HuH-7.5 (cell line): ENCODE data around the gene PRKN.

ENCODE experiments used
- DNase-seq: peaks from one replicate; pipeline ENCODE4 v3.0.0; 2011; ENCODE audit warnings: low spot score

PRKN gene

DNA sequence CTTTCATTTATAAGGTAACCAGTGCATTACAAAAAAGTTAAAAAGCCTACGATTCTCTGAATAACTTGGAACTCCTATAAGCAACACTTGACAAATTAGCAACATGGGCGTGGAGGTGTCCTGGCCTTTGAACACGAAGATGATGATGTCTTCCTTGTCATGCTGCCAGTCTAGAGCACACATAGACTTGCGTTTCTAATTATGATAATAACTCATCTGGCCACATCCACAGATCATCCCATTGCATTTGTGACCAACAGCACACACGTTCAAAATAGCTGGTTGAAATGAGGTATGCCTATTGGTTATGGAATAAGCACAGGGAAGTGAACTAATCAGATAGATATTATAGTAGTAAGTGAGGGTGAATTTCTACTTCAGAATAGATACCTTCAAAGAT lies 608.9 kb downstream of the PRKN start:
- no peak for DNase-seq

DNA sequence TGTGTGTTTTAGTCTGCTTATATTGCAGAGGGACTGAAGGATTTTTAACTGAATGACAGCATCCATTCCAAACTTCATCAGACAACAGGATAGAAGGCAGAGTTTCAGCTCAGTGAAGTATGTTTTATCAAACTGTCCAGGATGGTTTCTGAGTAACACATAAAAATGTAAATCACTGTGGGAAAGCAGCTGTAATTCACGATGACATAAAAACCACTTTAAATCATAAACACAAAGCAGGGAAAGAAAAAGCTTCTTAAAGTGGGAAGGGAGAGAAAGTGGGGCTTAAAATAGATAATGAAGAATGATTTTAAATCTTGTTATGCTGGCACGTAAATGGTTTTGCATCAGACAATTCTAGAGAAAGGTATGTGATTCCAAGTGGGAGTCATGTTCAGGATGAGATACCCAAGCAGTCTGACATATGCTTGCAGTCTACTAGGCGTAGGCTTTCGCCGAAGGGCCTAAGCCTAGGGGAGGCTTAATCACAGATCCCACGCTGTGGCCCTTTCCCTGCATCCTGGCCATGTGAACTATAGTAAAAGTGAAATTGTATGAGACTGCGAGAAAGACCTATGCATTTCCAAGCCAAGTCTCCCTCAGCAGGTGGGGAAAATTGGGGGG lies 610.6 kb downstream of the PRKN start:
- DNase-seq, result no peak

DNA sequence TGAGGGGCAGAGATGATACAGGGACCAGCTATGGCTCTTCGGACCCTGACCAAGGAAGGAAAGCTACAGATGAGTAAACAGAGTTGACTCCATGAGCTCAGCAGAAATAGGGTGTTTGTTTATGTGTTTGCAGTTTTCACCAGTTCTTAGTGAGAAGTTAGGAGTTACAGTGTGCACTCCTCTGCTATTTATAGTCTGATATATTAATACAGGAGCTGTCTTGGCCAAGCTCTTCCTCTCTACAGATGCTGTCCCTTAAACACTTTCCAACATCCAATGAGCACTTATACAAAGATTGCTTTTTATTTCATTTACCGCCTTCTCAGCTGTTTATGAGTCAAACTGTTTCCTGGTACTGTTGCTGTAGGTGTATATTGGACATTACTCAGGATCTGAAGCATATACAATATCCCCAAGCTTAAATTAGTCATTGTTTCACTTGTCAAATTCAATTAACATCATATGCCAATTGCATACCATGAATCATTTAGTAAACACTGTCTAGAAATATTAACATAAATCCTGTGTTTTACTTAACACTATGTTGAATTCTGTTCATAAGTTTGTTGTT lies 618.0 kb downstream of the PRKN start:
- no peak for DNase-seq

DNA sequence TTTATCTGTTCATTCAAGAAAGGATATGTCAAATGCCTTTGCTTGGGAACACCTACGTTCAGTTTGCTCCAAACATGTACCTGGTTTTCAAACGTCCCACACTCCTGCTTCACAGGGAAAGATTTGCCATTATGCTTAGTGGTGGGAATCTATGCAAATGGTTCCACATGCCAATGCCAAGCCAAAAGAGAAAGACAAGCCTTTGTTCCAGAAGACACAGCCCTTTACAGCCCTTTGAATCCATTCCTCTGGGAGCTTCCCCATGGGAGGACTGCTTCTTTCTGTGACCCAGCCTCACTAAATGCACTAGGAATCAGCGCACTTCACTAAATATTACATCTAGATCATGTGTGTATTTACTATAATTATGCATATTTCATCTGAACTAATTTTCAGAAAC lies 619.5 kb downstream of the PRKN start:
- no peak for DNase-seq

DNA sequence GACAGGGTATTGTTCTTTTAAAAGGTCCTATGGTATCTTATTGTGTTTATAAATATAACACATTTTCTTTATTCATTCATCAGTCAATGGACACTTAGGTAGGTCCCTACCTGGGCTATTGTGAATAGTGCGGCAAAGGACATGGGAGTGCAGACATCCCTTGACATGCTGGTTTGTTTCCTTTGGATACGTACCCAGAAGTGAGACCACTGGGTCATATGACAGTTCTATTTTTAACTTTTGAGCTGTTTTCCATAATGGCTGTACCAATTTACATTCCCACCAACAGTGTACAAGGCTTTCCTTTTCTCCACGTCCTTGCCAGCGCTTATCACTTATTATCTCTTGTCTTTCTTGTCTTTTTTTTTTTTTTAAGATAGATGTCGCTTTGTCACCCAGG lies 627.5 kb downstream of the PRKN start:
- no peak for DNase-seq

DNA sequence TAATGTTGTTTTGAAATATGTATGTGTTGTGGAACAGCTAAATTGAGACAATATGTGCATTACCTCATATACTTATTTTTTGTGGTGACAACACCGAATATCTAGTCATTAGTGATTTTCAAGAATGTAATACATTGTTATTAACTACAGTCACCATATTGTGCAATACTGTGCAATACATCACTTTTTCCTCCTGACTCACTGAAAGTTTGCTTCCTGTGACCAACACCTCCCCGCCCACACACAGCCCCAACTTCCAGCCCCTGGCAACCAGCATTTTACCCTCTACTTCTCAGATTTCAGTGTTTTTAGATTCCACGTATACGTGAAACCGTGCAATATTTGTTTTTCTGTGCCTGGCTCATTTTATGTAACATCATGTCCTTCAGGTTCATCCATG lies 627.9 kb downstream of the PRKN start:
- no peak for DNase-seq

DNA sequence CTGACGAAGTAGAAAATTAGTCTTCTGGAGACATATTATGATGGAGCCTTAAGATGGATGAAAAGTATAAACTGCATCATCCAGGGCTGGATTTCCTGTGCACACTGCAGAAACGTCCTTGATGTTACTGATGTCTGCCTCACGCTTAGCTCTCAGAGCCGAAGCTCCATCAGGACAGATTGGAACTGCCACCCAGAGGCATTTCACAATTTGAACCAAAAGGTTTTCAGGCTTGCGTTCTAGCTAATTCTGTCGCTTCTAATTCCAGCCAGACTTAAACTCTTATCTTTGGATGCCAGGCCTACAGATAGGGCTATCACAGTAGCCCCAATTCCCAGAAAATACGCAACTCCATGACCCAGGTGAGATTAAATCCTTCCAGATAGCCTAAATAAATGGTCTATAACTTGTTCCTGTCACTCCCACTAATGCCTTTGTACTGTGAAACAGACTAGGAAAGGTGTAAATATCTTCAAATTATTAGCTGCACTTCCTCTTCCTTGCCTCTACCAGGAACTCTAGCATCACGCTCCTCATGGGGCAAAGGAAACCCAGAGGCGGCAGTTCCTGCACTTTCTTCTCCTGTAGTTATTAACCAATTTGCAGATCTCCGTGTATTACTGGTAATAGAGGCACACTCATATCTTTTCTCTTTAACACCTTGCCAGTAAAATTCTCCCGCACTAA lies 634.6 kb downstream of the PRKN start:
- DNase-seq, result no peak

DNA sequence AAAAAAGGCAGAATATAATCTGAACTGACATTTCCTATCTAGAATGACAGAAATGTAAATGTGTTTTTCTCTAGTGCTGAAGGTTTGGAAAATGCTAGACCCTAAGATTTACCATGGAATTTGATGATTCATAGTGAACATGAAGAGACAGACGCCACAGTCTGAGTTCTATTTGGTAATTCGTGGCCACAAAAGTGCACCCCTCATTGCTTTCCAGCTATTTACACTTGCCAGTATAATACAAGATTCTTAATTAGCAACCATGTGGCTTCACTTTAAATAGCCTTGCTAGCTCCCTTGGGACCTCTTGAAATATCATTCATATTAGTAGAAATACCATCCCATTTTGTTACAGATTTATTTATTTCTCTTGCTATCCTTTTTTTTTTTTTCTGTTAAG lies 636.8 kb downstream of the PRKN start:
- no peak for DNase-seq

DNA sequence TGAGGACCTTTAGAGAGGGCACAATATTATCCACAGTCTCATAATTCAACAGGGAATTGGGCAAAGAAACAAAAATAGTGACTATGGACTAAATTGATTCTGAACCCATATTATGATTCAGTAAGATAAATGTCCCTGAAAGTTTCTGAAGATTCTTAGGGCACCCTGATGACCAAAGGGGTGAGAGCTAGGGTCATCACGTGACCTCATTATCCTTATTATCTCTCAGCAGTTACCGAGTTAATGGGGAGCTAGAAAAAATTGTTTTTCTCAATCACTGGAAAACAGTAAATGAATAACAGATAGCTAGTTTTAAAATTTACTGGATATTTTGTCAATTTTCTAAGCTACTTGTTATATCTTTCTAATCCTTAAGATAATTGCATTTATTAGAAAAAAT lies 639.5 kb downstream of the PRKN start:
- DNase-seq, result no peak

DNA sequence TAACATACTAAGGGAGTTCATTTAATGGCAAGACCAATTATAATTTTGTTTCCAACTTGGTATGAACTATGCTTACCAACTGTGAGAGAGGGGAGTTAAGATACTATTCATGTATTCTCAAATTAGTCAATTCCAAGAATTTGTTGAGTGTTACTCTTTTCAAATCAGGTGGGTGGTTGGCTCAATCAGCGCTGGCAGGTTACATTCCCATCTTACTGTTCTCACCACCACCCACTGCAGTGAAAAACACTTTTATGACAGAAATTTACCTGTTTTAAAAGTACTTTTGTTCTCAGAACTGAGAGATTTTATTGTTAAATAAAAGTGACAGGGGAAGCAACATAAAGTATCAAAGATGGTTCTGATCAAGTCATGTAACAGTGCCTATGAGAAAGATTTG lies 642.0 kb downstream of the PRKN start:
- no peak for DNase-seq

DNA sequence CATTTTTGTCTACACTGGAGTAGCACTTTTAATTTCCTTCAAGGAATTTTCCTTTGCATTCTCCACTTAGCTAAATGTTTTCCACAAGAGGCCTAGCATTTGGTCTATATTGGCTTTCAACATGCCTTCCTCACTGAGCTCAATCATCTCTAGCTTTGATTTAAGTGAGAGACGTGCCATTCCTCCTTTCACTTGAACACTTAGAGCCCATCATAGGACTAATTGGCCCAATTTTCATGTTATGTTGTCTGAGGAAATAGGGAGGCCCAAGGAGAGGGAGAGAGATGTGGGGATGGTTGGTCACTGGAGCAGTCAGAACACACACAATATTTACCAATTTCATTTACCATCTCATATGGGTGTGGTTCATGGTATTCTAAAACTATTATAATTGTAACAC lies 645.0 kb downstream of the PRKN start:
- no peak for DNase-seq

DNA sequence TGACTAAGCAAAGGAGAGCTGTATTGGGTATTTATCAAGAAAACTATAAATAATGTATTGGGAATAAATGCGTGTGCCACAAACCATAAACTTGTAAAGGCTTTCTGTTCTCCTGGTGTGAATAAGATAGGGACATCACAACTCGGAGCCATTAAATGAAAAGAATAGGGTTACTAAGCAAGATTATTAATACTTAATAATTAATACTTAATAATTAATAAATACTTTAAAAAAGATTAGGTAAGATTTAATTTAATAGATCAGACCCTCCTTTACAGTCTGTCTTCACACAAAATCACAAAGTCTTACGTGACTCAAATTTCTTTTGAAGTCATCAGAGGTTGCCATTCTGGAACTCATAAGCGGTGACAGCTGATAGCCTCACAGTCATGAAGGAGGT lies 648.9 kb downstream of the PRKN start:
- no peak for DNase-seq

DNA sequence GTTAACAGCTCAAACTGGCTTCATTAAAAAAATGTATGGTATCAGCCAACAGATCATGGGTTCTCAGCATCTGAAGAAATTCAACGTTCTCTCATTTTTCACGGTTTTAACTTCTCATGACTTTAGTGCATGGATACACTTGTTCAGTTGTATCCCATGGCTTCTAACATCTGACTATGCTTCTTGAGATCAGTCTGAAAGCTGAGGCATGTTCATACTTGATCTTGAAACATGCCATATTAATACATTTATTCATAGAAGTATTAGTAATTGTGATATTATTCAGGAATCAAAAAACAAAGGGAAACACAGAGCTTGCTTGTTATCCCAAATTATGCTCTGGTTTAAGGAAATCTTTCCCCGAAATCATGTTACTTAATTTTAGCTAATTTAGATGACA lies 649.4 kb downstream of the PRKN start:
- DNase-seq, result no peak

DNA sequence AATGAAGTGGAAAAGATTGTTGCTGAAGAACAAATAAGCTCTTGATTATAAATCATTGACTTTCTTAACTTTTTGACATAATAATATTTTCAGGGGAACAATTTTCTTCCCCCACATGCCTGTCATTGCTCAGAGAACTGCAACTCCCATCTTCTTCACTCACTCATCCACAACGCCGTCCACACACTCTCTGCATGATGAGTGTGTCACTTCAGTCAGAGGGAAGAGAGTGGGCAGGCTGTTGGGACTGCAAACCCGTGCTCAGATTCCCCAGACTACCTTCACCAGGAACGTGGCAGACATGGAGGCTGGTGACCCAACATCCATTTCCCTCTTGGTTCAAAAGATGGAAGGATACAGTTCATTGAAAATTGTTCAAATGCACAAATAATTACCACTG lies 650.8 kb downstream of the PRKN start:
- DNase-seq, result no peak

DNA sequence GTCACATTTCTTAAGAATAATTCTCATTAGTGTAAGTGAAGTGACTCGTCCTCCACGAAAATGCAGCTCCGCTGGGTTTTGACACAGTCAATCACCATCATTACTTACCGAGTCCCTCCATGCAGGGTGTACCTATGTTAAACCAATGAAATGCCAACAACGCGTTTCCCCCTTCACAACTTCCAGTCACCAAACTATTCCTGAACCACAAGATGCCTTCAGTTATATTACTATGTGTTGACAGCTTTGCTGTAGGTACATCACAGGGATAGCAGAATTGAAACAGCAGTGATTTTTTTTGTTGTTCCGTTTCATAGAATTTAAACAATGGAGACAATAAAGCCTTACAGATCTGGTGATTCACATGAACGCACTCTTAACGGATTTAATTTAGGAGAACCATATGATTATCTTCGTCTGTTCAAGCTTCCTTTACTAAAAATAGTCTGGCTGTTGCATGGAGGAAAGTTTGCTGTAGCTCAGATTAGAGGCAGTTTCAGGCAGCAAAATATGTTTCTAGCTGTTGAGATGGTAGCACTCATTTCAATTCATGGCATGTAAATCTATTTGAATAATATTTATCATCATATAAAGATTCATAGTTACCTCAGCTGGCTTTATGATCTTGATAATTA lies 652.8 kb downstream of the PRKN start:
- DNase-seq, result no peak

DNA sequence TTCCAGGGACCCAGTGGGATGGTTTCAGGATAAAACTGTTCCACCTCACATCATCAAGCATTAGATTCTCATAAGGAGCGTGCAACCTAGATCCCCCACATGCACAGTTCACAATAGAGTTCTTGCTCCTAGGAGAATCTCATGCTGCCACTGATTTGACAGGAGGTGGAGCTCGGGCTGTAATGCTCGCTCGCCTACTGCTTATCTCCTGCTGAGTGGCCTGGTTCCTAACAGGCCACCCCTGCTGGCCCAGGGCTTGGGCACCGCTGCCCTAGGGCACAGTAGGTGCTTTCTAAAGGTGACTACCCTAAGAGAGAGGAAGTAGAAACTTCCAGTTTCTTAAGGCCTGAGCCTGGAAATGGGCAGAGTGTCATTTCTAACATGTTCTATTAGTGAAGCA lies 656.9 kb downstream of the PRKN start:
- no peak for DNase-seq

DNA sequence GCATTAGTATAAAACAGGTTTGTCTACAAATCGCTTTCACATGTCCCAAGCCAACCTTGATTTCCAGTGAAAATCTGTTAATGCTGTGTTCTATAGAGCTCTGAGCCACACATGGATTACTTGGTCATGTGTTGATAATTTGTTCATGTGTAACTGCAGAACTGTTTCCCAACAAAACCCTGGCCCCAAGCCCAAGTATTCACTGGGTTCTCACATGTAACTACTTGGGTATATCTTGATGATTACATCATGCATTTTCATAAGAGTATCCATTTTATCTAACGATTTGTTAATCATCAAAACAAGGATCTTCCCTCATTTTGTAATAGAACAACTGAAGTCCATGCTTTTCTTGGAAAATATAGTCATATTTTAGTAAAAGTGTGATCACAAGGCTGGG lies 657.6 kb downstream of the PRKN start:
- no peak for DNase-seq

DNA sequence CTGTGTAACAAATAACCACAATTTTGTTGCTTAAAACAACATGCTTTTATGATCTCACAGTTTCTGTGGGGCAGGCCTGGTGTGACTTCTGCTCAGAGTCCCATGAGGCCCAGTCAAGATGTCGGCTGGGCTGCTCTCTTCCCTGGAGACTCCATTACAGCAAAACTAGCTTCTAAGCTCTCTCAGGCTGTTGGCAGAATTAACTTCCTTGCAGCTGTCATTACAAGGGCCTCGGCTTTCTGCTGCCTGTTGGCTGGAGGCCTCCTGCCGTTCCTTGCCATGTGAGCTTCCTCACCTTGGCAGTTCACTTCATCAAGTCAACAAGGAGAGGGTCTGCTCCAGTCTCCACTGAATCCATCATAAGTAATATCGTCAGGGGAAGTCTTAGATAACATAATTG lies 659.2 kb downstream of the PRKN start:
- DNase-seq, result no peak

DNA sequence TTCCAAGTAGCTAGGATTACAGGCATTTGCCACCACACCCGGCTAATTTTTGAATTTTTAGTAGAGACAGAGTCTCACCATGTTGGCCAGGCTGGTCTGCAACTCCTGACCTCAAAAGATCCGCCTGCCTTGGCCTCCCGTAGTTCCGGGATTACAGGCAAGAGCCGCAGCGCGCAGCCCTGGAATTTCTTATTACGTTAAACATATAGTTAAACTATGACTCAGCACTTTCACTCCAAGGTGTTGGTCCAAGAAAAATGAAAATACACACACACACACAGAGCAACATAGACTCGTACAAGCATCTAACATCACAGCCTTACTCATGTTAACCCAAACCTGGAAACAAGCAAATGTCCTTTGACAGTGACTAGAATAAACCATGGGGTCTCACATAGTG lies 663.9 kb downstream of the PRKN start:
- DNase-seq, result no peak

DNA sequence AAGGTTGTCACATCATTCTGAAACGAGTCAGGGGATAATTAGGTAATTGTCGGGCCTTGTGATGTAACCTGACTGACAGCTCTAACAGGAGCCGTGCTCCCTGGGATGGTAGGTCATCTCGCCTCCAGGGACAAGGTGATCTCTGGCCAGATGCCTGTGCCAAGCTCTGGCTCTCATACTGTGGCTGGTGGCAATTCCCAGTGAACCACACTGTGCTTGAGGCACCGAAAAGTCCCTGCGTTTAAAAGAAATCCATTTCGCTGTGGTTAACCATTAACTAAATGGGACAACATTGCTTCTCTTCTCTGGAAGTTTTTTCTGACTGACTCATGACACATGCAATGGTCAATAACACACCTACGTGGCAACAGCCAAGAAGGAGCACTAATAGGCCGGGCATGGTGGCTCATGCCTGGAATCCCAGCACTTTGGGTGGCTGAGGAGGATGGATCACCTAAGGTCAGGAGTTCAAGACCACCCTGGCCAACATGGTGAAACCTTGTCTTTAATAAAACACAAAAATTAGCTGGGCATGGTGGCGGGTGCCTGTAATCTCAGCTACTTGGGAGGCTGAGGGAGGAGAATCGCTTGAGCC lies 669.2 kb downstream of the PRKN start:
- peak; percentile 30 for DNase-seq

DNA sequence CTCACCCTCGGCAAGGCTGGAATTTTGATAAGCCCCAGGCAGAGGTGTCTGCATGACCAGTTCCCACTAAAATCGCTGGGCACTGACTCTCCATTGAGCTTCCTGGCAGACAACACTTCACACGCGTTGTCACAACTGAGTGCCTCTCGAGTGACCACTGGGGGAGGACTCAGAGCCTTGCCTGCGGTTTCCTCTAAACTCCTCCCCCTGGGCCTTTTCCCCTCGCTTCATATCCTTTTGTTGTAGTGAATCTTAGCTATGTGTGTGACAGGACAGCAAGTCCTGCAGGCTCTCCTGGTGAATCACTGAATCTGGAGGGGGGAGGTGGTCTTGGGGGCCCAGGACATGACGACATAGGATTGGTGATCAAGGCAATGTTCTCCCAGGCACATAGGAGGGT lies 670.8 kb downstream of the PRKN start:
- DNase-seq, result no peak

DNA sequence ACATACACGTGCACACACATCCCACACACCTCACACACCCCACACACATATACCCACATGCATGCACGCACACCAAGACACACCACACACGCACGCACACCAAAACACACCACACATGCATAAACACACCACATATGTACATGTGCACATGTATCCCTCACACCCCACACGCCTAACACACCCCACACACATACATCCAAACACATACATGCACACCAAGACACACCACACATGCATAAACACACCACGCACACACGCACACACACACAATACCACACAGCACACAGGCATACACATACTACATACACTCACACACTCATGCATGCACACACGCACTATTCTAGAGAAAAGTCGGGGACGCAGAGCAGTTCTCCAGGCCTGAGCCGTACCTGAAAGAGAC lies 671.5 kb downstream of the PRKN start:
- DNase-seq, result no peak

DNA sequence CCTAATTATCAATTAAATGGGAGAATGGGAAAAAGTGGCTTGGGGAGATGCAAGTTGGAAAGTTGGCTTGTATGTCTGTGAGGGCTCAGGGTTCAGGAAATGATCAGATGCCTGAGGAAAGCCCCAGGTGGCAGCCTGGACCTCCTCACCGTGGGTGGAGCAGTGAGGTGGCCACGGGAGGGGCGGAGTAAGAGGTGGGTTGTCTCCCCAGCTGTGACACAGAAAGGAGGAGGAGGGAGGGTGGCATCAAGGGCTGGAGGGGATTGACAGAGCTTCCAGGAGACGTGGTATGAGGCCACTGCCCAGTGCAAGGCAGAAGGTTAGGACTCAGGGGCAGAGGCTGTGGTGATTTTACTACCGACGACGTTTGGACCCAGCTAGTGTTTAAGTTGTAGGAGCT lies 672.2 kb downstream of the PRKN start:
- DNase-seq, result no peak
